A673 (cell line): ENCODE data around the gene PARP3.

Source experiments
- CTCF ChIP-seq: fragments of 300-800, 200-600 bp; sonication (generic); conservative IDR thresholded peaks from 2 replicates; pipeline ENCODE4 v1.5.1; 2017; ENCODE audit warnings: low read depth, mild to moderate bottlenecking, antibody characterized with exemption, low read length, moderate library complexity, mixed read lengths
- EZH2 ChIP-seq: fragments of 200-600 bp; sonication (generic); IDR thresholded peaks from 2 replicates; pipeline ENCODE4 v1.6.1; 2017; ENCODE audit warnings: borderline replicate concordance, low read depth, mild to moderate bottlenecking, mixed read lengths, antibody characterized with exemption, low read length; ENCODE audit not compliant: poor library complexity, severe bottlenecking

GRCh38 chr3:51930439-51930838, 11.7 kb upstream of the PARP3 start:
- TF ChIP-seq CTCF, result no peak
- no peak for TF ChIP-seq EZH2
